Bronchial epithelial cell (primary cell): ENCODE data around the gene ZMYND19. TPM values are rescaled to one million over a fixed set of nuclear protein-coding genes. Genes with fewer than 3 reads are reported as not detected.
"Not testable (repeated sequence)": the region's sequence is repeated elsewhere in the genome, so short reads cannot be mapped to it uniquely, and the experiment has no call there.

Source experiments
- DNase-seq: peaks from one replicate; pipeline ENCODE4 v3.0.0-alpha.2; 2010; ENCODE audit warnings: low read depth
- FAIRE-seq: peaks from 2 replicates; lab custom pipeline; 2011; peaks lifted over from hg19 to GRCh38; lab: Jason Lieb, UNC
- H3K27me3 ChIP-seq: 2 replicates; pipeline ENCODE4 v1.5.1; 2011; ENCODE audit warnings: low read length; ENCODE audit not compliant: control insufficient read depth, insufficient read depth
- H3K36me3 ChIP-seq: 2 replicates; pipeline ENCODE4 v1.5.1; 2011; ENCODE audit warnings: low read length; ENCODE audit not compliant: control insufficient read depth, insufficient read depth
- H3K4me3 ChIP-seq: 2 replicates; pipeline ENCODE4 v1.5.1; 2011; ENCODE audit warnings: mild to moderate bottlenecking, low read depth, low read length, control low read depth
- total RNA-seq: library from RNA; depleted of rRNA; stranded (reverse); fragments of >200 nt; gene quantifications from 2 replicates; pipeline ENCODE4 v1.2.1, GENCODE V29; 2014
- TF ChIP-seq, protein P1 (sequence below): IDR thresholded peaks from 2 replicates; pipeline ENCODE4 v1.5.1; 2011; ENCODE audit warnings: mild to moderate bottlenecking, moderate library complexity, low read length, control low read depth, inconsistent platforms; ENCODE audit not compliant: insufficient read depth, severe bottlenecking

Gene ZMYND19
- total RNA-seq, 1 donor from 2014 or later = 34.2 TPM

- no peak for FAIRE-seq
- TF ChIP-seq, protein P1, sequence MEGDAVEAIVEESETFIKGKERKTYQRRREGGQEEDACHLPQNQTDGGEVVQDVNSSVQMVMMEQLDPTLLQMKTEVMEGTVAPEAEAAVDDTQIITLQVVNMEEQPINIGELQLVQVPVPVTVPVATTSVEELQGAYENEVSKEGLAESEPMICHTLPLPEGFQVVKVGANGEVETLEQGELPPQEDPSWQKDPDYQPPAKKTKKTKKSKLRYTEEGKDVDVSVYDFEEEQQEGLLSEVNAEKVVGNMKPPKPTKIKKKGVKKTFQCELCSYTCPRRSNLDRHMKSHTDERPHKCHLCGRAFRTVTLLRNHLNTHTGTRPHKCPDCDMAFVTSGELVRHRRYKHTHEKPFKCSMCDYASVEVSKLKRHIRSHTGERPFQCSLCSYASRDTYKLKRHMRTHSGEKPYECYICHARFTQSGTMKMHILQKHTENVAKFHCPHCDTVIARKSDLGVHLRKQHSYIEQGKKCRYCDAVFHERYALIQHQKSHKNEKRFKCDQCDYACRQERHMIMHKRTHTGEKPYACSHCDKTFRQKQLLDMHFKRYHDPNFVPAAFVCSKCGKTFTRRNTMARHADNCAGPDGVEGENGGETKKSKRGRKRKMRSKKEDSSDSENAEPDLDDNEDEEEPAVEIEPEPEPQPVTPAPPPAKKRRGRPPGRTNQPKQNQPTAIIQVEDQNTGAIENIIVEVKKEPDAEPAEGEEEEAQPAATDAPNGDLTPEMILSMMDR = no peak
- Histone ChIP-seq H3K36me3 (no peaks in the 10 kb centered on the region), H3K4me3 (no peak overlapping the region), H3K27me3 (no peaks in the 10 kb centered on the region)
- no peak for DNase-seq
Observed at GRCh38 chr9:137535120-137535428, 55.2 kb downstream of the ZMYND19 start.

GRCh38 chr9:137534256-137535119 is 55.8 kb downstream of the ZMYND19 start:
- Histone ChIP-seq H3K27me3 (no peaks in the 10 kb centered on the region), H3K36me3 (no peaks in the 10 kb centered on the region), H3K4me3 (no peak overlapping the region)
- DNase-seq (peak; percentile 49), FAIRE-seq (no peak)
- TF ChIP-seq, protein P1 = peak; percentile 74

GRCh38 chr9:137532891-137533468 is 57.3 kb downstream of the ZMYND19 start:
- not testable (repeated sequence) for FAIRE-seq

More at GRCh38 chr9:137532891-137533468, 57.3 kb downstream of the ZMYND19 start:
- H3K27me3 ChIP-seq, H3K4me3 ChIP-seq, DNase-seq, H3K36me3 ChIP-seq: not testable (repeated sequence)

Other genes with a start within 250 kb of the ZMYND19 start
- 10.8 and 12.2 TPM in 2 replicates for gene EXD3, start 167.3 kb downstream of the ZMYND19 start, total RNA-seq
- gene NOXA1, start 167.1 kb downstream of the ZMYND19 start, total RNA-seq = 0.53 and 2.3 TPM in 2 replicates
- not detected in 2 replicates for gene ENTPD8, start 149.2 kb downstream of the ZMYND19 start, total RNA-seq
- 15.1 and 17.9 TPM in 2 replicates for gene NSMF, start 131.2 kb downstream of the ZMYND19 start, total RNA-seq
- gene PNPLA7, start 40.1 kb downstream of the ZMYND19 start, total RNA-seq = 0.26 TPM in 2 replicates
- 64.2 and 81.8 TPM in 2 replicates for gene MRPL41, start 38.6 kb downstream of the ZMYND19 start, total RNA-seq
- 23.6 and 33.7 TPM in 2 replicates for gene DPH7, start 11.6 kb downstream of the ZMYND19 start, total RNA-seq
- 114 and 136 TPM in 2 replicates for gene ARRDC1, start 15.2 kb upstream of the ZMYND19 start, total RNA-seq
- gene EHMT1, start 28.5 kb upstream of the ZMYND19 start, total RNA-seq = 45.3 and 45.4 TPM in 2 replicates